IPS DF 6.9 (cell line): Measurements from ENCODE around the gene NTPCR.

Experiments used
- DNase-seq: peaks from one replicate; pipeline ENCODE4 v3.0.0-alpha.2; 2013; ENCODE audit warnings: low read depth, low spot score
- H3K27ac ChIP-seq: one replicate; pipeline ENCODE4 v1.5.1; 2013; ENCODE audit warnings: low read length, control low read depth
- H3K27me3 ChIP-seq: 2 replicates; pipeline ENCODE4 v1.6.1; 2013; ENCODE audit warnings: mild to moderate bottlenecking, low read length; ENCODE audit not compliant: control insufficient read depth, insufficient read depth
- H3K36me3 ChIP-seq: 2 replicates; pipeline ENCODE4 v1.6.1; 2013; ENCODE audit warnings: low read length; ENCODE audit not compliant: control insufficient read depth, insufficient read depth
- H3K4me1 ChIP-seq: 2 replicates; pipeline ENCODE4 v1.6.1; 2013; ENCODE audit warnings: low read length; ENCODE audit not compliant: control insufficient read depth, insufficient read depth
- H3K4me3 ChIP-seq: 2 replicates; pipeline ENCODE4 v1.5.1; 2013; ENCODE audit warnings: mild to moderate bottlenecking, low read length
- H3K9me3 ChIP-seq: 2 replicates; pipeline ENCODE4 v1.6.1; 2013; ENCODE audit warnings: low read length, inconsistent platforms; ENCODE audit not compliant: control insufficient read depth, insufficient read depth
- WGBS: extraction: QIAGEN DNeasy Blood & Tissue Kit; methylation state at CpG from one replicate; pipeline ENCODE4 v1.1.7; 2013; ENCODE audit warnings: mixed read lengths, missing lambda C conversion rate; ENCODE audit not compliant: insufficient read length, insufficient coverage; 5-methylcytosine and 5-hydroxymethylcytosine counted together

The NTPCR gene

GRCh38 chr1:232962761-232963745 lies 12.6 kb downstream of the NTPCR start:
- Histone ChIP-seq H3K4me1 (no peaks in the 10 kb centered on the region), H3K27ac (no peak overlapping the region), H3K36me3 (peaks cover 5% of the 10 kb centered on the region; the same call in 1 of the 2 replicates), H3K4me3 (no peak overlapping the region), H3K27me3 (no peaks in the 10 kb centered on the region), H3K9me3 (no peaks in the 10 kb centered on the region)
- WGBS, result no CpG with 5 or more reads among the region's 10 CpGs
- DNase-seq, result no peak

- no peaks in the 10 kb centered on the region for H3K27me3 ChIP-seq
- H3K36me3 ChIP-seq, result no peaks in the 10 kb centered on the region
- no peaks in the 10 kb centered on the region for H3K9me3 ChIP-seq
- WGBS, result no CpG with 5 or more reads among the region's 4 CpGs
- H3K4me1 ChIP-seq, result no peaks in the 10 kb centered on the region
- no peak for DNase-seq
- H3K27ac ChIP-seq, result no peak overlapping the region
- no peak overlapping the region for H3K4me3 ChIP-seq
Observed at GRCh38 chr1:232964601-232965000, 14.2 kb downstream of the NTPCR start.

GRCh38 chr1:232965124-232965911 lies 14.9 kb downstream of the NTPCR start:
- WGBS, result no CpG with 5 or more reads among the region's 10 CpGs
- no peaks in the 10 kb centered on the region for H3K27me3 ChIP-seq
- no peaks in the 10 kb centered on the region for H3K9me3 ChIP-seq
- H3K27ac ChIP-seq, result no peak overlapping the region
- no peak overlapping the region for H3K4me3 ChIP-seq
- H3K4me1 ChIP-seq, result no peaks in the 10 kb centered on the region
- H3K36me3 ChIP-seq, result 0 out of 2 replicates have a peak, but pooled peaks cover 2% of the 10 kb centered on the region
- DNase-seq, result no peak

GRCh38 chr1:232965912-232966217 lies 15.5 kb downstream of the NTPCR start:
- no peak for DNase-seq
- Histone ChIP-seq H3K27me3 (no peaks in the 10 kb centered on the region), H3K4me3 (no peak overlapping the region), H3K36me3 (peaks cover 5% of the 10 kb centered on the region; the same call in 1 of the 2 replicates), H3K4me1 (no peaks in the 10 kb centered on the region), H3K27ac (no peak overlapping the region), H3K9me3 (no peaks in the 10 kb centered on the region)
- WGBS, result no CpG with 5 or more reads among the region's 6 CpGs

- H3K36me3 ChIP-seq, result peaks cover 9% of the 10 kb centered on the region; the same call in 1 of the 2 replicates
- DNase-seq, result no peak
- no peaks in the 10 kb centered on the region for H3K4me1 ChIP-seq
- H3K9me3 ChIP-seq, result no peaks in the 10 kb centered on the region
- no peaks in the 10 kb centered on the region for H3K27me3 ChIP-seq
- WGBS, result no CpG with 5 or more reads among the region's 4 CpGs
- no peak overlapping the region for H3K27ac ChIP-seq
- no peak overlapping the region for H3K4me3 ChIP-seq
Observed at GRCh38 chr1:232966663-232967062, 16.3 kb downstream of the NTPCR start.

GRCh38 chr1:232968391-232968790 lies 18.0 kb downstream of the NTPCR start:
- Histone ChIP-seq H3K27ac (no peak overlapping the region), H3K9me3 (no peaks in the 10 kb centered on the region; the same call in 1 of the 2 replicates), H3K4me3 (no peak overlapping the region), H3K27me3 (no peaks in the 10 kb centered on the region), H3K36me3 (peaks cover 9% of the 10 kb centered on the region; the same call in 1 of the 2 replicates), H3K4me1 (no peaks in the 10 kb centered on the region)
- no peak for DNase-seq
- no CpG with 5 or more reads among the region's 5 CpGs for WGBS

GRCh38 chr1:232968965-232969364 lies 18.6 kb downstream of the NTPCR start:
- no peak overlapping the region for H3K27ac ChIP-seq

GRCh38 chr1:232969799-232970198 lies 19.4 kb downstream of the NTPCR start:
- H3K27ac ChIP-seq, result no peak overlapping the region
- peaks cover 9% of the 10 kb centered on the region; the same call in 1 of the 2 replicates for H3K36me3 ChIP-seq
- WGBS, result no CpG with 5 or more reads among the region's 5 CpGs
- no peak for DNase-seq
- H3K4me3 ChIP-seq, result no peak overlapping the region
- no peaks in the 10 kb centered on the region for H3K27me3 ChIP-seq
- H3K9me3 ChIP-seq, result no peaks in the 10 kb centered on the region; the same call in 1 of the 2 replicates
- no peaks in the 10 kb centered on the region for H3K4me1 ChIP-seq

More at GRCh38 chr1:232968965-232969364, 18.6 kb downstream of the NTPCR start:
- WGBS, result no CpG with 5 or more reads among the region's 3 CpGs
- Histone ChIP-seq H3K27me3 (no peaks in the 10 kb centered on the region), H3K4me3 (no peak overlapping the region), H3K36me3 (peaks cover 9% of the 10 kb centered on the region; the same call in 1 of the 2 replicates), H3K4me1 (no peaks in the 10 kb centered on the region), H3K9me3 (no peaks in the 10 kb centered on the region; the same call in 1 of the 2 replicates)
- DNase-seq, result no peak

- no peak overlapping the region for H3K4me3 ChIP-seq
- H3K9me3 ChIP-seq, result no peaks in the 10 kb centered on the region; the same call in 1 of the 2 replicates
- H3K27me3 ChIP-seq, result no peaks in the 10 kb centered on the region
- no CpG with 5 or more reads among the region's 4 CpGs for WGBS
- H3K4me1 ChIP-seq, result no peaks in the 10 kb centered on the region
- no peak overlapping the region for H3K27ac ChIP-seq
- no peak for DNase-seq
- peaks cover 12% of the 10 kb centered on the region; the same call in 1 of the 2 replicates for H3K36me3 ChIP-seq
Observed at GRCh38 chr1:232970508-232970907, 20.1 kb downstream of the NTPCR start.
